ENCODE results near the gene TMEM151B. TPM values are rescaled to one million over a fixed set of nuclear protein-coding genes. Genes with fewer than 3 reads are reported as not detected.

The TMEM151B gene
- total and polyA plus RNA-seq, 10 of the 15 experiments (the other 5 are each of a cell fraction or from before 2014, with no cell fraction given) = 0.01 to 0.19 (median 0.05) TPM; not detected in 6

GRCh38 chr6:44272999-44273566 lies 2.8 kb downstream of the TMEM151B start:
- no TSS peak for BruUV-seq (replicated peaks)
- TF ChIP-seq SMC3 (IDR thresholded peaks at IDR 0.05; ENCODE audit: borderline replicate concordance, low read length) (no peak), E2F4 (IDR thresholded peaks at IDR 0.05; ENCODE audit: low read depth, low read length) (no peak), SUZ12 (IDR thresholded peaks at IDR 0.05; ENCODE audit: unreplicated experiment) (no peak), RCOR1 (conservative IDR thresholded peaks at IDR 0.05; ENCODE audit: low read depth, low read length) (no peak), CREB1 (IDR thresholded peaks at IDR 0.05; ENCODE audit: low read depth) (no peak), CBX3 (IDR thresholded peaks at IDR 0.05; ENCODE audit: borderline replicate concordance, low read depth) (no peak), ATF7 (IDR thresholded peaks at IDR 0.05; ENCODE audit: low read depth) (no peak), RBBP5 (conservative IDR thresholded peaks at IDR 0.05) (no peak), SUPT20H (IDR thresholded peaks at IDR 0.05; ENCODE audit: borderline replicate concordance, control insufficient read depth, low read depth, low read length) (no peak), E2F8 (IDR thresholded peaks at IDR 0.05; ENCODE audit: low read depth, partially characterized antibody) (no peak), CHD2 (IDR thresholded peaks at IDR 0.05; ENCODE audit: borderline replicate concordance, low read depth, low read length) (no peak)
- Histone ChIP-seq H3K4me2 (ENCODE audit: control insufficient read depth, insufficient read depth) (no peak overlapping the region), H3K27me3 (replicated peaks in 1 of 2; ENCODE audit: control insufficient read depth in 2 of 2, insufficient read depth in 2 of 2, low read length in 1 of 2) (peaks cover 4 to 15% of the 10 kb centered on the region in 2 experiments; a peak in 3 of 4 replicates), H3K36me3 (ENCODE audit: control insufficient read depth in 2 of 2, insufficient read depth in 2 of 2, low read length in 1 of 2) (no peaks in the 10 kb centered on the region), H3K79me2 (ENCODE audit: control insufficient read depth, insufficient read depth, low read length) (no peaks in the 10 kb centered on the region), H3K9ac (ENCODE audit: control insufficient read depth, insufficient read depth, low read length) (no peak overlapping the region), H3K9me3 (replicated peaks; ENCODE audit: control insufficient read depth, insufficient read depth, low read length) (no peaks in the 10 kb centered on the region), H3K27ac (ENCODE audit: control insufficient read depth, insufficient read depth) (no peak overlapping the region), H2AFZ (ENCODE audit: control insufficient read depth, low read depth, low read length) (no peak overlapping the region), H4K20me1 (ENCODE audit: control insufficient read depth, insufficient read depth) (no peaks in the 10 kb centered on the region), H3K4me3 (no peak overlapping the region), H3K4me1 (ENCODE audit: control insufficient read depth, insufficient read depth, low read length) (peaks cover 4% of the 10 kb centered on the region)
- CTCF ChIA-PET = no interaction called here
- WGBS (ENCODE audit: insufficient coverage, insufficient replicate concordance, low lambda C conversion rate, missing lambda C conversion rate) = 57% methylated on average over 23 of the region's 23 CpGs
- POLR2A ChIA-PET = no interaction called here
- in situ Hi-C loops (cut with MboI) (no loop called here), intact Hi-C loops (cut with micrococcal nuclease; ENCODE audit: unreplicated experiment) (no loop called here)
- SMC1A ChIA-PET (ENCODE audit: uncharacterized antibody, unreplicated experiment) = interaction anchor here (0.5 kb wide), 1 partner anchor 1430 kb away, joined by 3 read pairs; no protein-coding TSS in a partner anchor
- DNase-seq (ENCODE audit: low read depth, low spot score) = no peak
- FAIRE-seq = no peak
- RAD21 ChIA-PET (ENCODE audit: unreplicated experiment) = no interaction called here
- ATAC-seq = no peak

All from GM12878 (cell line).